ENCODE measurements around the gene TRPC1.

The TRPC1 gene

GRCh38 chr3:142785996-142786395 lies 62.2 kb downstream of the TRPC1 start:
- no peaks in the 10 kb centered on the region; the same call in 1 of the 2 replicates for H3K36me3 ChIP-seq
- H3K27me3 ChIP-seq (ENCODE audit: insufficient read depth, low read depth, severe bottlenecking) = no peaks in the 10 kb centered on the region
- no peak overlapping the region for H3K27ac ChIP-seq
- no peak overlapping the region for H3K4me3 ChIP-seq (ENCODE audit: low read depth, low read length)
- TF ChIP-seq, protein P1, sequence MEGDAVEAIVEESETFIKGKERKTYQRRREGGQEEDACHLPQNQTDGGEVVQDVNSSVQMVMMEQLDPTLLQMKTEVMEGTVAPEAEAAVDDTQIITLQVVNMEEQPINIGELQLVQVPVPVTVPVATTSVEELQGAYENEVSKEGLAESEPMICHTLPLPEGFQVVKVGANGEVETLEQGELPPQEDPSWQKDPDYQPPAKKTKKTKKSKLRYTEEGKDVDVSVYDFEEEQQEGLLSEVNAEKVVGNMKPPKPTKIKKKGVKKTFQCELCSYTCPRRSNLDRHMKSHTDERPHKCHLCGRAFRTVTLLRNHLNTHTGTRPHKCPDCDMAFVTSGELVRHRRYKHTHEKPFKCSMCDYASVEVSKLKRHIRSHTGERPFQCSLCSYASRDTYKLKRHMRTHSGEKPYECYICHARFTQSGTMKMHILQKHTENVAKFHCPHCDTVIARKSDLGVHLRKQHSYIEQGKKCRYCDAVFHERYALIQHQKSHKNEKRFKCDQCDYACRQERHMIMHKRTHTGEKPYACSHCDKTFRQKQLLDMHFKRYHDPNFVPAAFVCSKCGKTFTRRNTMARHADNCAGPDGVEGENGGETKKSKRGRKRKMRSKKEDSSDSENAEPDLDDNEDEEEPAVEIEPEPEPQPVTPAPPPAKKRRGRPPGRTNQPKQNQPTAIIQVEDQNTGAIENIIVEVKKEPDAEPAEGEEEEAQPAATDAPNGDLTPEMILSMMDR (IDR thresholded peaks at IDR 0.05; ENCODE audit: low read depth, low read length) = no peak
- no peak for DNase-seq
- no peaks in the 10 kb centered on the region for H3K9me3 ChIP-seq (ENCODE audit: severe bottlenecking)

- DNase-seq = no peak
- Histone ChIP-seq H3K27ac (no peak overlapping the region), H3K27me3 (ENCODE audit: insufficient read depth, low read depth, severe bottlenecking) (no peaks in the 10 kb centered on the region), H3K4me3 (ENCODE audit: low read depth, low read length) (no peak overlapping the region), H3K9me3 (ENCODE audit: severe bottlenecking) (no peaks in the 10 kb centered on the region), H3K36me3 (no peaks in the 10 kb centered on the region; the same call in 1 of the 2 replicates)
- TF ChIP-seq, protein P1 (IDR thresholded peaks at IDR 0.05; ENCODE audit: low read depth, low read length) = no peak
Measured at GRCh38 chr3:142787719-142788118, 63.9 kb downstream of the TRPC1 start.

DNA sequence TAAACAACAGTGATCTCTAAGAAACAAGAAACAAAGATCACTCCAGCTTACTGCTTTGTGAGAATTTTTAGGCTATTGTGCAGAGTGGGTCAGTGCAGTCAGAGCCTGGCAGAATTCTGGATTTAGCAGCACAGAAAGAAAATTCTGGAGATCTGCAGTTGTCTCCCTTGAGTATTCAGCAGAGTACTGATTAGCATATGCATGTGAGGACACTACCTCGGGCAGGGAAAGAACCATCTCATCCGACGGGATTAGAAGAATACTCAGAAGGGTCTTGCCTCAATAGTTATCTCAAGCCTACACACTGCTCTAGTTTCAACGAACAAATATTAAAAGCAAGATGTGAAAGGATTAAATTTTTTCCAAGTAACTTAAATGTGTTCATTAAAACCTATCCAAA lies 70.7 kb downstream of the TRPC1 start:
- no peaks in the 10 kb centered on the region for H3K36me3 ChIP-seq
- H3K9me3 ChIP-seq (ENCODE audit: severe bottlenecking) = no peaks in the 10 kb centered on the region
- DNase-seq = no peak
- no peaks in the 10 kb centered on the region for H3K27me3 ChIP-seq (ENCODE audit: insufficient read depth, low read depth, severe bottlenecking)
- H3K27ac ChIP-seq = no peak overlapping the region
- TF ChIP-seq, protein P1 (IDR thresholded peaks at IDR 0.05; ENCODE audit: low read depth, low read length) = no peak
- no peak overlapping the region for H3K4me3 ChIP-seq (ENCODE audit: low read depth, low read length)

GRCh38 chr3:142795332-142795731 lies 71.5 kb downstream of the TRPC1 start:
- DNase-seq = no peak
- Histone ChIP-seq H3K36me3 (no peaks in the 10 kb centered on the region), H3K4me3 (ENCODE audit: low read depth, low read length) (no peak overlapping the region), H3K27ac (no peak overlapping the region), H3K27me3 (ENCODE audit: insufficient read depth, low read depth, severe bottlenecking) (no peaks in the 10 kb centered on the region), H3K9me3 (ENCODE audit: severe bottlenecking) (no peaks in the 10 kb centered on the region)
- TF ChIP-seq, protein P1 (IDR thresholded peaks at IDR 0.05; ENCODE audit: low read depth, low read length) = no peak

DNA sequence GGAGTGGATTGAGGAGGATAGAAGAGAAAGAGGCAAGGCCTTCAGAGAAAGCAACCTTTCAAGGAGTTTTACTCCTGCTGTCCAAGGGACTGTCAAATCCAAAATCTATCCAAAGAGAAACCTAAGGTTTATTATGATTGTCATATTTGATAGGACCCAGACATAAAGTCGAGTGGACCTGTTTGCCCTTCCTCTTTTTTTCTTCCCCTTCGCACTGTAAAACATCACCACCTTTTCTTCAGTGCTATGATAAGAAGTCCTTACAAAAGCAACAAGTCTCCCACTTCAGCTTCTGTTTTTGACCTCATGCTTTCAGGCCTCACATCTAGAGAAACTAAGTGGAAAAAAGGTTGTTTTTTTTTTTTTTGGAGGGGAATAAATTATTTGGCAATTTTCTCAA lies 73.0 kb downstream of the TRPC1 start:
- TF ChIP-seq, protein P1 (IDR thresholded peaks at IDR 0.05; ENCODE audit: low read depth, low read length) = no peak
- no peak for DNase-seq
- Histone ChIP-seq H3K27me3 (ENCODE audit: insufficient read depth, low read depth, severe bottlenecking) (no peaks in the 10 kb centered on the region), H3K36me3 (no peaks in the 10 kb centered on the region), H3K9me3 (ENCODE audit: severe bottlenecking) (no peaks in the 10 kb centered on the region), H3K4me3 (ENCODE audit: low read depth, low read length) (no peak overlapping the region), H3K27ac (no peak overlapping the region)

DNA sequence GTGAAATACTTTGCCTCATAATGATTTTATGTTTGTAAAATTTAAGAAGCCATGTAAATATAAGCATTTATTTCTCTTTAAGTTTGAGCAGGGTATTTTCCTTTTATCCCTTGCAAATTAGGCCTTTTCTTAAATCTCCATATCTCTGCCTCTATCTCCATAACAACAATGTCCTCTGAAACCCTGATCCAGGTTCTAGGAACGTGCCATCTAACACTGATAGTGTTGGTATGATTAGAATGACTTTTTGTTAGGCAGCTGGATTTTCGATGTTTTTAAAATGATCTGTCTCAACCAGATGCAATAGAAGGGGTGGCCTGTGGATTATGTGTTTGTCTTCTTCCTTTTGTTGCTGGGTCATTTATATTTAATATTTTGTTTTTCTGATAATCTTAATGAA lies 77.9 kb downstream of the TRPC1 start:
- Histone ChIP-seq H3K36me3 (peaks cover 4% of the 10 kb centered on the region; the same call in 1 of the 2 replicates), H3K9me3 (ENCODE audit: severe bottlenecking) (no peaks in the 10 kb centered on the region), H3K4me3 (ENCODE audit: low read depth, low read length) (no peak overlapping the region), H3K27ac (no peak overlapping the region), H3K27me3 (ENCODE audit: insufficient read depth, low read depth, severe bottlenecking) (no peaks in the 10 kb centered on the region)
- DNase-seq = no peak
- TF ChIP-seq, protein P1 (IDR thresholded peaks at IDR 0.05; ENCODE audit: low read depth, low read length) = no peak
